Smooth muscle cell of the brain vasculature (primary cell): ENCODE measurements around the gene FAM171A1.

Experiments used
- DNase-seq: peaks from one replicate; pipeline ENCODE4 v3.0.0-alpha.2; 2012; ENCODE audit warnings: low read depth, low spot score

FAM171A1 gene

DNA sequence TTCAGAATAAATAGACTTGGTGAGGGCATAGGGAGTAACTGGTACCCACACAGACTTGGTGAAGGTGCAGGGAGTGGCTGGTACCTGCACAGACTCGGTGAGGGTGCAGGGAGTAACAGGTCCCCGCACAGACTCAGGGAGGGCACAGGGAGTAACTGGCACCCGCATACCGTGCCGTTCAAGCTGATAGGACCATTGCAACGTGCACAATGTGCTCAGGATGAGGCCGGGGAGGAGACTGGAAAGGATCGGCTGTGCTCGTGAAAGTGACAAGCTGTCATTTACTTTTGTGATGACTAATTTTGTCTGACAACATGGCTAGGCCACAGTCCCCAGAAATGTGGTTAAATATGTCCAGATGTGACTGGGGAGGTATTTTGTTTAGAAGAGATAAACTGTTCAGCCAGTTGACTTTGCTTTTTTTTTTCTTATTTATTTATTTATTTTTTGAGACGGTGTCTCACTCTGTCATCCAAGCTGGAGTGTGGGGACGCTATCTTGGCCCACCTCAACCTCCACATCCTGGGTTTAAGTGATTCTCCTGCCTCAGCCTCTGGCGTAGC, 126.4 kb downstream of the FAM171A1 start:
- DNase-seq: no peak

DNA sequence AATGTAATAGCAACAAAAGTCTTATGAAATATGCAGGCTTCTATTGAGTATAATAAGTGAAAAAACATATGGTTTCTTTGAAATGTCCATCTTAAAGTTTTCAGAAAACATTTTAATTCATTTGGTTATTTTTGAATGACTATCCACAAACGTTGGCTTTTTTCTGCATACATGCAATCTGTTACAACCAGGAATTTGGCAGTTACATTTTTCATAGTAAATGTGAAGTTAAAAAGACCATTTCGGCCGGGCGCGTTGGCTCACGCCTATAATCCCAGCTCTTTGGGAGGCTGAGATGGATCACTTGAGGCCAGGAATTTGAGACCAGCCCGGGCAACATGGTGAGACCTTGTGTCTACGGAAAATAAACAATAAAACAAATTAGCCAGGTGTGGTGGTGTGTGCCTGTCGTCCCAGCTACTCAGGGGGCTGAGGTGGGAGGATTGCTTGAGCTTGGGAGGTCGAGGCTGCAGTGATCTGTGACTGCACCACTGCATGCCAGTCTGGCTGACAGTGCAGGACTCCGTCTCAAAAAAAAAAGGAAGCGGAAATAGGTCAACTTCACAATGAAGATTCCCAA, 128.7 kb downstream of the FAM171A1 start:
- no peak for DNase-seq

- DNase-seq: no peak
Observed at GRCh38 chr10:15241306-15241705, 129.8 kb downstream of the FAM171A1 start.

DNA sequence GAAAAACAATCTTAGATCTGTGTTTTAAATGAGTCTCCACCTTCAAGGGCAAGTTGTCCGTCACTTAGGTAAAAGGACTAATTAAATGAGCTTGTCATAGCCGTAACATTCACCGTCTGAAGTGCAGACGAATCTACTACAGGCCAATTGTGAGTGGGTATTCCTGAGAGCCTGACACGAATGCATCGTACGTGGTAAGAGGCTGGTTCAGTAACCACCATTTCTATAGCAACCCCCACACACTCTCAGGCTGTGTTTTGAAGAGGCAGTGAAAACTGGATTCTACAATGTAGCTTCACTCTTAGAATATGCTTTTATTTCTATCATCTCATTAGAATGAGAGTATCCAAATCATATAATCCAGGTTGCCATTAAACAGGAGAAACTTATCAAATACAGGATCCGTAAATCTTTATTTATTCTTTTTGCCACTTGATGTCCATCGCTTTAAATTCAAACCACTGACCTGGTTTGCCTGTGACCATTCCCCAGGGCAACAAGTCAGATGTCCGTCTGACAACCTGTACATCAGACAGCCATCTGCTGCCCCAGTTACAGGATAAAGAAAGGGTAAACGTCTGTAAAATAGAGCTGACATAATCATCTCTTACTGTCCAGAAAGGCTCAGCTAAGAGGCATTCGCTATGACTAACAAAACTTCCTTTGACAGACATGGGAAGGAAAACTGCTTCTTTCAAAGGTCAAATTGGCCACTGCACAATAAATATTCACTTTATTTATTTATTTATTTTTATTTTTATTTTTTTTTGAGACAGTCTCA, 132.3 kb downstream of the FAM171A1 start:
- DNase-seq: no peak

DNA sequence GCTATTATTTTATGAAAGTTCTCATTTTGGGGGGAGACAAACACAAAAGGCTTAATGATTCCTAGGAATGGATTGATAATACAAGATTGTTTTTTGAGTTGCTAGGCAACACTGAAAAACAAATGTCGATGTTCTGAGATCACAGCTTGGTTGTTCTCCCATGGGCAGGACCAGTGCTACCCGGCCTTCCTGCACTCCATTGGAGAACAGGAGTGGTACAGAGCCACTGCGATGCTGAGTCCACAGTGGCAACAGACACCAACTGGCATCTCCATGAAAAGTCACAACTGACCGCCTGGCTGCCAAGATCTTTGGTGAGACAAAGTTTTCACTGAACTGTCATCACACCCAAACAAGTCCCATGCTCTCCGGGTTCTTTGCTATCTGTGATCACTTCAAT, 133.7 kb downstream of the FAM171A1 start:
- DNase-seq: no peak

DNA sequence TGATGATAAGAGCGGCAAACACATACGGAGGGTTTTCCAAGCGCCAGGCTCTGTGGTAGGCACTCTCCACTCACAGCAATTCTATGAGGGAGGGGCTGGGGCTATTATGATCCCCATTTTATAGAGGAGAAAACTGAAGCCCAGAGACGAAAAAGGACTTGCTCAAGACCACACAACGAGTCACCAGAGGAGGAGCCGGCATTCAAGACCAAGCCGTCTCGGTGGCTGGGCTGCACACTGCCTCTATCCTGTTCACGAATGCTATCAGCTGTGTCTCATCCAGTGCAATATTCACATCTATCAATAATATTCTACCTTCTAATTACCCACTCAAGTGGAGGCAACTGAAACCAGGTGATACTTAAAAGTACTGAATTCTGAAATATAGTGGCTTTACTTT, 134.7 kb downstream of the FAM171A1 start:
- no peak for DNase-seq

GRCh38 chr10:15232279-15232678, 138.8 kb downstream of the FAM171A1 start:
- DNase-seq: no peak

DNA sequence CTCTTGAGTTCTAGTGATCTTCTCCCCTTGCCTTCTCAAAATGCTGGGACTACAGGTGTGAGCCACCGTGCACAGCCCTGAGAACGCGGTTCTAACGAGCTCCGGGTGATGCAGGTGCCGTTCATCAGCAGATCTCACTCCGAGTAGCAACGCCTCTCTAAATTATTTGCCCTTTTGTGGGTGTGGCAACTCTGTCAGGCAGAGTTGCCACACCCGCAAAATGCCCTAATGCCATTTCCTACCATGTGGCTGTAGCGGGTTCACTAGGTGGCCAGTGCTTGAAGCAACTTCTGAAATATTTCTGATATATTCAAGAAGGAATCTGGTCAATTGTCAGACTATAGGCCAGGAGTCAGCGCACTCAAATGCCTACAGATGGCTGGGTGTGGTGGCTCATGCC, 139.7 kb downstream of the FAM171A1 start:
- no peak for DNase-seq

DNA sequence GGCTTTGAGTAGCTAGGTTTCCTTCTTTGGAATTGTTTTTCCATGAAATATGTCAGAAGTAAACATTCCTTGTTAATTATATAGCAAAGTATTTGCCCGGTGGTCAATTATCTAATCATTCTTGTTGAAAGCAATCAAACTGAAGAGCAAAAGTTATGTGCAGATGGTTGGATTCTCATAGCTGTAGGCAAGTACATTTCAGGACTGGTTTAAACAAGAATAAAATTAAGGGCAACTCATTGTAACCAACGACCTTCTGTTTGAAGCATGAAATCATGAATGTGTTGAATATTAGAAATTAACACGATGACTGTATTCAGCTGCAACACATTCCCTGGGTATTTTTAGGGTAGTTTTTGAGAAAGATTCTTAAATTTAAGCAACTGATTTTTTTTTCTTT, 140.8 kb downstream of the FAM171A1 start:
- no peak for DNase-seq

DNA sequence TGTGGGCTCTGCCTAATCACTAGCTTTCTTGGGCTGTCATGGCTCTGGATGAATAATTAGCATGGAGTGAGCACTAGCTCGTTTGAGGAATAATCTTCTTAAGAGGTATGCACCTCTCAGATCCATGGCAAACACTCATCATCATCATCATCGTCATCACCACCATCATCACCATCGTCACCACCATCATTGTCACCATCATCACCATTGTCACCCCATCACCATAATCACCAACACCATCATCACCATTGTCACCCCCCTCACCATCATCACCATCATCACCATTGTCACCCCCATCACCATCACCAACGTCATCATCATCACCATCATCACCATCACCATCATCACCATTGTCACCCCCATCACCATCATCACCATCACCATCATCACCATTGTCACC, 141.8 kb downstream of the FAM171A1 start:
- no peak for DNase-seq

DNA sequence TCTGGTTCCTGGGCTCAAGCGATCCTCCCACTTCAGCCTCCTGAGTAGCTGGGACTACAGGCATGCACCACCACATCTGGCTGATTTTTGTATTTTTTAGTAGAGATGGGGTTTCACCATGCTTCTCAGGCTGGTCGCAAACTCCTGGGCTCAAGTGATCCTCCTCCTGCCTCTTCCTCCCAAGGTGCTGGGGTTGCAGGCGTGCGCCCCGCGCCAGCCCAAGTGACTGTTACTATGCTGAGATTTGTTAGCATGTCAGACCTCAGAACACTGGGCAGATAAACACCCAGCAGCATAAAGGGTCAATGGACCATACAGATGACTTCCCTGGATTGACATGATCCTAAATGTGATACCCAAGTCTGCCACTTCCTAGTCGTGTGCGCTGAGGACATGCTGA, 142.7 kb downstream of the FAM171A1 start:
- DNase-seq: no peak

- DNase-seq: no peak
Observed at GRCh38 chr10:15227611-15228372, 143.3 kb downstream of the FAM171A1 start.

DNA sequence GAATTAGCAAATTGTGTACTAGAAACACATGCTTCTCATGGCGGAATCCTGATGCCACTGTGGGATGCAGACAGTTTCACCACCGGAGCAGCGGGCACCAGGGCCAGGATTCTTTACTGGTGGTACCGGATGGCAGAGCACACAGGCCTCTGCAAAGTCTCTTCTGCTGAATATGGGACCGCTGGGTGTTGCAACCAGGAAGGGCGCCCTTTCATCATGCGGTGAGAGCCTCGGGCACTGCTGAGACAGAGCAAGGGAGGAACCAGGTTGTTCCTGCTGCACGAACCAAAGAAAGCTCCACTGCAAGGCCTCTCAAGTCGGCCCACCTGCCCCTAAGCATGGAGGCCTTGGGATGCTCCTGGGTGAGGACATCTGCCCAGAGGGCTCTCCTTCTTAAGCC, 145.6 kb downstream of the FAM171A1 start:
- no peak for DNase-seq

DNA sequence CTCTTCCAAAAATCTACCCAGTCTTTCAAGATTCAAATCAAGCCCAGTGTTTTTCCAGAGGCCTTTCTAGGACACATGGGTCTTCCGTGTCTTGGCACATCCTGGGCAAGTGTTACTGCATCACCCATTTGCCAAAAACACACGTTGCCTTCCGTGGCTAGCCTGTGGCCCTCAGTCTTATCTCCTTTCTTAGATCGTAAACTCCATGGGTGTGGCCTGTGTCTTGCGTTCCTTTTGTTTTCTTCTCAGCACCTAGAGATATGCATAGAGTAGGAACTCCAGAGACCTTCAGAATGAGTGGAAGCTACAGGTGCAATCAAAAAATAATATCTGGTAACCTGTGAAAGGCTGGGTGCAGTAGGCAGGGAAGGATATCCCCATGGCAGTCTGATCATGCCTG, 146.1 kb downstream of the FAM171A1 start:
- no peak for DNase-seq

DNA sequence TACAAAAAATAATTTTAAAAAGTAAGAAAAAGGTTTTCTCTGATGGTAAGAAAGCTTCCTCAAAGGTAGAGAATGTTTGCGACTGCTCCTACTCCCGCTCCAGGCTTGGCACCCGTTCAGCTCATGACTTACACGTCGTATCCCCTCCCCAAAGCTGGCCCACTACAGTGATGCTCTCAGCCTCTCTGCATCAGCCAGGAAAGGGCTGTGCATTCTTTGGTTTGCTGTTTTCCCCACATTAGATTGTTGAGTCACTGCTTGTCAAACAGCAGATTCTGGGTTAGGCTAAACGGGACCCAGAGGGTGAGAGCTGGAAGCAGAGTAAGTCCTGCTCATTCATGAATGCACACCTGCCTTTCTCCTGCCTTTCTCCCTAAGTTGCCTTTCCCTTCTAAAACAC, 147.9 kb downstream of the FAM171A1 start:
- no peak for DNase-seq

DNA sequence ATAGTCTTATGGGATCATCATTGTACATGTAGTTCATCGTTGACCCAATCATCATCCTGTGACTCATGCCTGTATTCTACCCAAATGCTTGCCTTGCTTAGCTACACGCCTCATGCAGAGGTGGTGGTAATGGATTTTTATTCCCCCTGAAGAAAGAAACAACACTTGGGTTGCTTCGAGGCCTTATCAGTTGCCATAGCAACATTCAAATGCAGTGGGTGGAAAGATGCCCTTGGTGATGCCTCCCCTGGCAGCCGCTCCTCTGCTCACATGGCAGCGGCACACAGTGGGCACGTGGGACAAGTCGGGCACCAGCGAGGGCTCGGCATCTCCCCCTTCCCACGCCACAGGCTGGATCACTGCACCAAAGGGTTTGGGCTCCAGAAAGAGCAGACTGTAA, 148.6 kb downstream of the FAM171A1 start:
- no peak for DNase-seq

DNA sequence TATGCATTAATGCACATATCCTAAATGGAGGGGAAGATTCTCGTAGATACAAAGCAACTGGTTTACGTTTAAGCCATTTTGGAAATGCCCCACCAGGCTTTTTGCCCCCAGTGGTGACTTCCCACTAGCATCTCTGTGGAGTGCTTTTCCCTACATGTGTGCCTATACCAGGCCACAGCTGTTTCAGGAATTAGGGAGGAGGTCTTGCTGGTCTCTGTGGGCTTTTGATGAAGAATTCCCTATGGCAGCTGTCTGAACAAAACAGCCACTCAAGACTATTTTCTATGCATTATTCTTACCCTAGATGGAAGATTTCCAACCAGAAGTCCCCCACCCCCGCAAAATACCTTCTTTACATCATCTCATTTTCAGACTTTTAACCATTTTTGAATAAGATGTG, 150.6 kb downstream of the FAM171A1 start:
- no peak for DNase-seq

DNA sequence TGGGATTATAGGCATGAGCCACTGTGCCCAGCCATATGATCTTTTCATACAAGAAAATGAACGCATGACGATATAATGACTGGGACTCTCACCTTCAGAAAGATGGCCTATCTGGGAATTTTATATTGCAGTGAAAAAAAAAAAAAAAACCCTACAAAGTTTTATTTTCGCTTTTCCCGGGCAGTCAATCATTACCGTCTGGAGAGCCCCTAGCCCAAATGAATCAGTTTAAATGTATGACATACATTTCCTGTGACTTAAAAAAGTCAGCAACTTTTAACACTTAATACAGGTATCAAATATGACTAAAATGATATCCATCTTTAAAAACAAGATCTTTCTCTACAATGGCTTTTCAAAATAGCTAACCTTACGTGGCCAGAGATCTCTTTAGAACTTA, 154.4 kb downstream of the FAM171A1 start:
- no peak for DNase-seq

GRCh38 chr10:15214237-15214636, 156.9 kb downstream of the FAM171A1 start:
- no peak for DNase-seq

DNA sequence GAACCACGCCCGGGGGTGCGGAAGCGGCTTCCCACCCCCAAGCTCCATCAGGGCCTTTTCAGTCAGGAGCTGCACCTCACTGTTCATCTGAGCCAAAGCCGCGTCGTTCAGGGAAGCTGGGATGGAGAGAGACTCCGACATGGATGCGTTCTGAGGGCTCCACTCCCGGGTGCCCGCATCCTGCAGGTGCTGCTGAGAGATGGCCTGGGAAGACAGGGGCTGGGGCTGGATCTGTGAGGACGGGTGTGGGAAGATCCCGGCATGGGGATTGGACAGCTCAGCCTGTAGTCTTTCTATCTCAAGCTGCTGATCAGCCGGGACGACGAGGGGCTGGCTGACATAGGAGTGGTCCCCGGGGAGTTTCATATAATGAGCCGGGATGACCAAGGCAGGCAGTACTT, 157.6 kb downstream of the FAM171A1 start:
- DNase-seq: no peak

DNA sequence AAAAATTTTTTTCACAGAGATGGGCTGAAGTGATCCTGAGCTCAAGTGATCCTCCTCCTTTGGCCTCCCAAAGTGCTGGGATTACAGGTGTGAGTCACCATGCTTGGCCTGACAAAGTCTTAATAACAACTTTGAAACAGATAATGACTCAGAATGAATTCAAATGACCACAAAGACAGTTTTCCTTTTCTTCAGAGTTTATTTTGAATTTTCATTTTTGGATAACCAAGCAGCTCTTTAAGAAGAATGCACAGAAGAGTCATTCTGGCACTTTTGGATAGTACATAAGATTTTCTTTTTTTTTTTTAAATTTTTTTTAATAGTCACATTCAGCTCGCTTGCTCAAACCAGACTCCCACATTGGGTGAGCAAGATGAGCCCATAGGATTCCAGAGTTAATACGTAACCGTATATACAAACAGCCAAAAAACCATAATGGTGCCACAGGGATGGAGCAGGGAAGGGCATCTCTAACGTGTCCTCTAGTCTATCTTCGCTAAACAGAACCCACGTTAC, 159.6 kb downstream of the FAM171A1 start:
- no peak for DNase-seq

DNA sequence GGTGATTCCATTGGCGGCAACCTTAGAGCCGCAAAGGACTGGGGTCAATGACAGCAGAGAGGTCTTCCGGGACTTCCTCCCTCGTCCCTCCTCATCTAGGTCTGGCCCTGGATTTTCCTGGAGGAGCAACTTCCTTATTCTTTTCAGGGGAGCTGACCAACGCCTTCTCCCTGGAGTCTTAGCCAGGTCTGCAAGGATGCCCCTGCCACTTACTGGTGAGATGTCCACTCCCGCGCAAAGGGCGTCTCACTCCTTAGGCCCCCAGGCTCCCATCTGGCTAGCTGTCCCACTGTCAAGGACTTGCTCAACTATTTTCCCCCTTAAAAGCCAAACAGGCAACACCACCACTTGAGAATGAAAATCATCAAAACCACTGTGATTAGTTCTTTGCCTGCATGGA, 160.6 kb downstream of the FAM171A1 start:
- no peak for DNase-seq
